ENCODE data around the gene LCN15. TPM values are rescaled to one million over a fixed set of nuclear protein-coding genes. Genes with fewer than 3 reads are reported as not detected.

The LCN15 gene
- polyA plus RNA-seq, 3 donors, result not detected

DNA sequence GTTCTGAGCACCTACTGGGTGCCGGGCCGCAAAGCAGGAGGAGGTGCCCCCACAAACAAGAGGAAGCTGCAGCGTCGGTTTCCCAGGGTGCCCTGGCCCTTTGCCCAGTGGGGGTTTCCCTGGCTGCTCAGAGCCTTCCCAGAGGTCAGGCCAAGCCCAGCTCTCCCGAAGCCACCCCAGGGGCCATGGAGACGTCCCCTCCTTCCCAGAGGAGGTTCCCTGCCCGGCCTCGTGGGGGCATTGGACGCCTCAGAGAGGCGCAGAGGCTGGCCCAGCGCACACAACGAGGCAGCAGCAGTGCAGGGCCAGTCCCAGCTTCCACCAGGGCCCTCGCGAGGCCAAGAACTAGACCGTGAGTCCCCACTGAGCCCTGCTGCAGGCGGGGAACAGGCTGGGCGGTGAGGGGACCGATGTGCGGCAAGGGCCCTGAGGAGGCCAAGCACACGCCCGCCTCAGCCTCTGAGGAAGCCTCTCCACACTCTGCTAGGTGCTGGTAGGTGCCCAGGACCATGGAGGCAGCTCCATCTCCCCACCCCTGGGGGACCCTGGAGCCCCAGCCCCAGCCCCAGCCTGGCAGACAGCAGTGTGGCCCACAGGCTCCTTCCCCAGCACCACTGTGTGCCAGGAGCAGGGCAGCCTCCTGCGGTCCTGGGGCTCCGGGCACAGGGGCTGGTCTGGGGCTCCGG, 45.0 kb downstream of the LCN15 start:
- Mint-ChIP-seq H3K9me3 (no peaks in the 10 kb centered on the region), H3K4me1 (peaks cover 21% of the 10 kb centered on the region), H3K36me3 (peaks cover 15 to 22% of the 10 kb centered on the region in 2 donors), H3K4me3 (no peak overlapping the region), H3K27me3 (ENCODE audit: low read depth in 3 of 3) (peaks cover 15 to 45% (median 22%) of the 10 kb centered on the region in 3 donors), H3K27ac (peak overlapping the region in 3 of 7 donors; percentile 25 to 83 (median 46))
- intact Hi-C loops (cut with micrococcal nuclease), result no loop called here
- Histone ChIP-seq H3K27ac (ENCODE audit: low read depth in 1 of 2, low read length in 2 of 2) (no peak overlapping the region), H2AFZ (ENCODE audit: insufficient read depth, low read depth, low read length, poor library complexity, severe bottlenecking) (no peak overlapping the region), H3K4me1 (ENCODE audit: control insufficient read depth in 1 of 2, insufficient read depth in 2 of 2, low read length in 2 of 2) (peaks cover 16 to 21% of the 10 kb centered on the region in 2 donors), H3K4me2 (replicated peaks; ENCODE audit: extremely low read depth, low read length, poor library complexity, severe bottlenecking) (no peak overlapping the region), H3K9ac (ENCODE audit: insufficient read depth, low read length, poor library complexity, severe bottlenecking) (no peak overlapping the region), H3K4me3 (replicated peaks in 1 of 3; ENCODE audit: low read depth in 2 of 3, low read length in 3 of 3) (no peak overlapping the region), H4K20me1 (ENCODE audit: insufficient read depth, low read length) (peaks cover 47% of the 10 kb centered on the region), H3K9me3 (replicated peaks in 1 of 2; ENCODE audit: control insufficient read depth in 1 of 2, insufficient read depth in 1 of 2, low read length in 2 of 2) (no peaks in the 10 kb centered on the region), H3K27me3 (ENCODE audit: control insufficient read depth in 2 of 2, insufficient read depth in 2 of 2, low read length in 2 of 2) (peaks cover 0 to 19% of the 10 kb centered on the region in 2 donors), H3K36me3 (replicated peaks in 1 of 2; ENCODE audit: control insufficient read depth in 1 of 2, insufficient read depth in 2 of 2, low read length in 2 of 2) (peaks cover 24 to 27% of the 10 kb centered on the region in 2 donors), H3K79me2 (ENCODE audit: insufficient read depth, low read length) (peaks cover 6% of the 10 kb centered on the region)
- DNase-seq, result peak; percentile 65 to 87 (median 81)
- no peak for TF ChIP-seq CTCF (IDR thresholded peaks at IDR 0.05)
- 50% methylated on average over 22 of the region's 24 CpGs for WGBS (ENCODE audit: insufficient coverage)

- Histone ChIP-seq H3K9me3 (replicated peaks in 1 of 2; ENCODE audit: control insufficient read depth in 1 of 2, insufficient read depth in 1 of 2, low read length in 2 of 2) (no peaks in the 10 kb centered on the region), H3K27me3 (ENCODE audit: control insufficient read depth in 2 of 2, insufficient read depth in 2 of 2, low read length in 2 of 2) (peaks cover 2 to 26% of the 10 kb centered on the region in 2 donors), H3K4me2 (replicated peaks; ENCODE audit: extremely low read depth, low read length, poor library complexity, severe bottlenecking) (no peak overlapping the region), H3K27ac (ENCODE audit: low read depth in 1 of 2, low read length in 2 of 2) (no peak overlapping the region), H3K4me1 (ENCODE audit: control insufficient read depth in 1 of 2, insufficient read depth in 2 of 2, low read length in 2 of 2) (peaks cover 19 to 27% of the 10 kb centered on the region in 2 donors), H3K79me2 (ENCODE audit: insufficient read depth, low read length) (no peaks in the 10 kb centered on the region), H4K20me1 (ENCODE audit: insufficient read depth, low read length) (peaks cover 40% of the 10 kb centered on the region), H3K36me3 (replicated peaks in 1 of 2; ENCODE audit: control insufficient read depth in 1 of 2, insufficient read depth in 2 of 2, low read length in 2 of 2) (peaks cover 16 to 19% of the 10 kb centered on the region in 2 donors), H3K4me3 (replicated peaks in 1 of 3; ENCODE audit: low read depth in 2 of 3, low read length in 3 of 3) (no peak overlapping the region), H3K9ac (ENCODE audit: insufficient read depth, low read length, poor library complexity, severe bottlenecking) (no peak overlapping the region), H2AFZ (ENCODE audit: insufficient read depth, low read depth, low read length, poor library complexity, severe bottlenecking) (no peak overlapping the region)
- H3K4me3 Mint-ChIP-seq, result no peak overlapping the region
- 55% methylated on average over 17 of the region's 20 CpGs for WGBS (ENCODE audit: insufficient coverage)
- no peak for DNase-seq
- peaks cover 25% of the 10 kb centered on the region for H3K4me1 Mint-ChIP-seq
- intact Hi-C loops (cut with micrococcal nuclease), result no loop called here
- TF ChIP-seq CTCF (IDR thresholded peaks at IDR 0.05), result no peak
- H3K9me3 Mint-ChIP-seq, result peaks cover 0 to 3% (median 0%) of the 10 kb centered on the region in 7 donors
- H3K27ac Mint-ChIP-seq, result peak overlapping the region in 1 of 7 donors; percentile 50
- peaks cover 23 to 53% (median 28%) of the 10 kb centered on the region in 3 donors for H3K27me3 Mint-ChIP-seq (ENCODE audit: low read depth in 3 of 3)
- peaks cover 8 to 15% of the 10 kb centered on the region in 2 donors for H3K36me3 Mint-ChIP-seq
These were observed 45.7 kb downstream of the LCN15 start for GRCh38 chr9:136718345-136719194.
